Mucosa of stomach (tissue), 1 donor: ENCODE measurements around the gene PADI2.

Source experiments
- H3K27me3 ChIP-seq: one replicate; pipeline ENCODE4 v1.7.0; 2013; ENCODE audit warnings: mild to moderate bottlenecking, low read length; ENCODE audit not compliant: control insufficient read depth, insufficient read depth
- H3K36me3 ChIP-seq: one replicate; pipeline ENCODE4 v1.7.0; 2013; ENCODE audit warnings: low read length; ENCODE audit not compliant: control insufficient read depth, insufficient read depth
- H3K4me1 ChIP-seq: one replicate; pipeline ENCODE4 v1.7.0; 2013; ENCODE audit warnings: mild to moderate bottlenecking, low read length; ENCODE audit not compliant: control insufficient read depth, insufficient read depth
- H3K4me3 ChIP-seq: one replicate; pipeline ENCODE4 v1.7.0; 2013; ENCODE audit warnings: low read length
- H3K9ac ChIP-seq: one replicate; pipeline ENCODE4 v1.7.0; 2013; ENCODE audit warnings: mild to moderate bottlenecking, low read length, moderate library complexity
- H3K9me3 ChIP-seq: one replicate; pipeline ENCODE4 v1.7.0; 2013; ENCODE audit warnings: mild to moderate bottlenecking, low read length, moderate library complexity; ENCODE audit not compliant: control insufficient read depth
- donor health status: Pancreatic carcinoma.

PADI2 gene

GRCh38 chr1:17018849-17019248, 100.4 kb downstream of the PADI2 start:
- H3K4me3 ChIP-seq, result no peak overlapping the region
- H3K4me1 ChIP-seq, result no peaks in the 10 kb centered on the region
- no peak overlapping the region for H3K9ac ChIP-seq
- peaks cover 13% of the 10 kb centered on the region for H3K36me3 ChIP-seq
- H3K9me3 ChIP-seq, result no peaks in the 10 kb centered on the region
- no peaks in the 10 kb centered on the region for H3K27me3 ChIP-seq

- Histone ChIP-seq H3K27me3 (no peaks in the 10 kb centered on the region), H3K9ac (no peak overlapping the region), H3K4me1 (no peaks in the 10 kb centered on the region), H3K9me3 (no peaks in the 10 kb centered on the region), H3K36me3 (peaks cover 4% of the 10 kb centered on the region), H3K4me3 (no peak overlapping the region)
Measured at GRCh38 chr1:17017435-17017834, 101.8 kb downstream of the PADI2 start.
